HepG2 (cell line): ENCODE data around the gene ACAD11.

Experiments
- CREB1 ChIP-seq, 2 experiments: fragments of 450-650 bp in 1 of 2; IDR thresholded peaks; 2 replicates each; pipeline ENCODE4 v1.6.1; 2016 to 2017; ENCODE audit warnings: control low read depth in 1 of 2, mild to moderate bottlenecking in 1 of 2, missing compliant biosample characterization in 1 of 2, missing genetic modification characterization in 1 of 2
- ESRRA ChIP-seq: sonication (generic); formaldehyde crosslinking; IDR thresholded peaks from 2 replicates; pipeline ENCODE4 v1.5.1; 2020; ENCODE audit warnings: mild to moderate bottlenecking, low read depth, missing genetic modification reagents
- FOXK1 ChIP-seq: sonication (generic); formaldehyde crosslinking; IDR thresholded peaks from 2 replicates; pipeline ENCODE4 v1.4.0; 2020; ENCODE audit warnings: low read depth, missing genetic modification reagents, borderline replicate concordance
- MAFK ChIP-seq, 2 experiments: IDR thresholded peaks in 1 of 2; conservative IDR thresholded peaks in 1 of 2; 2 replicates each; pipeline ENCODE4 v1.6.1; 2011; ENCODE audit warnings: improper control_type of control experiment in 2 of 2, low read length in 2 of 2
- POLR2A ChIP-seq, 2 experiments: IDR thresholded peaks; 2 replicates each; pipeline ENCODE4 v1.6.1; 2011; ENCODE audit warnings: low read depth in 2 of 2, low read length in 2 of 2, mild to moderate bottlenecking in 1 of 2, moderate library complexity in 1 of 2; ENCODE audit not compliant: insufficient read depth in 1 of 2
- ZNF274 ChIP-seq: sonication (generic); formaldehyde crosslinking; IDR thresholded peaks from 2 replicates; pipeline ENCODE4 v1.5.1; 2020; ENCODE audit warnings: mild to moderate bottlenecking, missing genetic modification reagents
- ZNF296 ChIP-seq: sonication (generic); formaldehyde crosslinking; conservative IDR thresholded peaks from 2 replicates; pipeline ENCODE4 v1.5.0; 2020; ENCODE audit warnings: mild to moderate bottlenecking, missing genetic modification reagents
- ZNF629 ChIP-seq: sonication (generic); formaldehyde crosslinking; conservative IDR thresholded peaks from 2 replicates; pipeline ENCODE4 v1.5.0; 2020; ENCODE audit warnings: missing genetic modification reagents
- TF ChIP-seq, protein P1 (sequence below): sonication (generic); formaldehyde crosslinking; IDR thresholded peaks from 2 replicates; pipeline ENCODE4 v1.4.0; 2020; ENCODE audit warnings: missing genetic modification reagents
- TF ChIP-seq, protein P2 (sequence below): sonication (generic); formaldehyde crosslinking; IDR thresholded peaks from one replicate; pipeline ENCODE4 v1.5.1; 2020; ENCODE audit warnings: mild to moderate bottlenecking, missing genetic modification reagents; ENCODE audit errors: not compliant biosample characterization
- TF ChIP-seq, protein P3 (sequence below): IDR thresholded peaks from 2 replicates; pipeline ENCODE4 v1.6.1; 2016; ENCODE audit warnings: low read depth, borderline replicate concordance
- TF ChIP-seq, protein P4 (sequence below): sonication (generic); formaldehyde crosslinking; IDR thresholded peaks from 2 replicates; pipeline ENCODE4 v1.5.0; 2020; ENCODE audit warnings: mild to moderate bottlenecking, missing genetic modification reagents, moderate library complexity
- TF ChIP-seq, protein P5 (sequence below): sonication (generic); formaldehyde crosslinking; IDR thresholded peaks from 2 replicates; pipeline ENCODE4 v1.4.0; 2020; ENCODE audit warnings: mild to moderate bottlenecking, missing genetic modification reagents

DNA sequence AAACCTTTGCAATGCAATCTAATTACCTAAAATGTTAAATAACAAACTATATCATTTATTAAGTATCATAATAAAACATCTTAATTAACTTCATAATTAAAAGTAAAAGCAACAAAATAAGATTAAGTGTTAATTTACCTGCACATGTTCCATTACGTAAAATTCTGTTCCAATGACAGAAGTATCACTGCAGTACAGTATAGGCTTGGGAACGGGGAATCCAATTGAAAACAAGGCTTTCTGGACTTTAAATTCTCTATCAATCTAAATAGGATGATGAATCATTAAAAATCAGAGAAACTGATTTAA lies 17.1 kb downstream of the ACAD11 start:
- TF ChIP-seq, protein P1, sequence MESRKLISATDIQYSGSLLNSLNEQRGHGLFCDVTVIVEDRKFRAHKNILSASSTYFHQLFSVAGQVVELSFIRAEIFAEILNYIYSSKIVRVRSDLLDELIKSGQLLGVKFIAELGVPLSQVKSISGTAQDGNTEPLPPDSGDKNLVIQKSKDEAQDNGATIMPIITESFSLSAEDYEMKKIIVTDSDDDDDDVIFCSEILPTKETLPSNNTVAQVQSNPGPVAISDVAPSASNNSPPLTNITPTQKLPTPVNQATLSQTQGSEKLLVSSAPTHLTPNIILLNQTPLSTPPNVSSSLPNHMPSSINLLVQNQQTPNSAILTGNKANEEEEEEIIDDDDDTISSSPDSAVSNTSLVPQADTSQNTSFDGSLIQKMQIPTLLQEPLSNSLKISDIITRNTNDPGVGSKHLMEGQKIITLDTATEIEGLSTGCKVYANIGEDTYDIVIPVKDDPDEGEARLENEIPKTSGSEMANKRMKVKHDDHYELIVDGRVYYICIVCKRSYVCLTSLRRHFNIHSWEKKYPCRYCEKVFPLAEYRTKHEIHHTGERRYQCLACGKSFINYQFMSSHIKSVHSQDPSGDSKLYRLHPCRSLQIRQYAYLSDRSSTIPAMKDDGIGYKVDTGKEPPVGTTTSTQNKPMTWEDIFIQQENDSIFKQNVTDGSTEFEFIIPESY (CRISPR knock-in tag): no peak
- no peak for TF ChIP-seq FOXK1 (CRISPR knock-in tag)
- no peak for TF ChIP-seq ZNF629 (CRISPR knock-in tag)
- no peak for TF ChIP-seq ZNF296 (CRISPR knock-in tag)
- TF ChIP-seq ESRRA (CRISPR knock-in tag): no peak
- TF ChIP-seq POLR2A (IDR thresholded peaks at IDR 0.05; ENCODE audit: insufficient read depth in 1 of 2, low read depth in 2 of 2, low read length in 2 of 2): no peak
- TF ChIP-seq ZNF274 (CRISPR knock-in tag): no peak
- TF ChIP-seq, protein P2, sequence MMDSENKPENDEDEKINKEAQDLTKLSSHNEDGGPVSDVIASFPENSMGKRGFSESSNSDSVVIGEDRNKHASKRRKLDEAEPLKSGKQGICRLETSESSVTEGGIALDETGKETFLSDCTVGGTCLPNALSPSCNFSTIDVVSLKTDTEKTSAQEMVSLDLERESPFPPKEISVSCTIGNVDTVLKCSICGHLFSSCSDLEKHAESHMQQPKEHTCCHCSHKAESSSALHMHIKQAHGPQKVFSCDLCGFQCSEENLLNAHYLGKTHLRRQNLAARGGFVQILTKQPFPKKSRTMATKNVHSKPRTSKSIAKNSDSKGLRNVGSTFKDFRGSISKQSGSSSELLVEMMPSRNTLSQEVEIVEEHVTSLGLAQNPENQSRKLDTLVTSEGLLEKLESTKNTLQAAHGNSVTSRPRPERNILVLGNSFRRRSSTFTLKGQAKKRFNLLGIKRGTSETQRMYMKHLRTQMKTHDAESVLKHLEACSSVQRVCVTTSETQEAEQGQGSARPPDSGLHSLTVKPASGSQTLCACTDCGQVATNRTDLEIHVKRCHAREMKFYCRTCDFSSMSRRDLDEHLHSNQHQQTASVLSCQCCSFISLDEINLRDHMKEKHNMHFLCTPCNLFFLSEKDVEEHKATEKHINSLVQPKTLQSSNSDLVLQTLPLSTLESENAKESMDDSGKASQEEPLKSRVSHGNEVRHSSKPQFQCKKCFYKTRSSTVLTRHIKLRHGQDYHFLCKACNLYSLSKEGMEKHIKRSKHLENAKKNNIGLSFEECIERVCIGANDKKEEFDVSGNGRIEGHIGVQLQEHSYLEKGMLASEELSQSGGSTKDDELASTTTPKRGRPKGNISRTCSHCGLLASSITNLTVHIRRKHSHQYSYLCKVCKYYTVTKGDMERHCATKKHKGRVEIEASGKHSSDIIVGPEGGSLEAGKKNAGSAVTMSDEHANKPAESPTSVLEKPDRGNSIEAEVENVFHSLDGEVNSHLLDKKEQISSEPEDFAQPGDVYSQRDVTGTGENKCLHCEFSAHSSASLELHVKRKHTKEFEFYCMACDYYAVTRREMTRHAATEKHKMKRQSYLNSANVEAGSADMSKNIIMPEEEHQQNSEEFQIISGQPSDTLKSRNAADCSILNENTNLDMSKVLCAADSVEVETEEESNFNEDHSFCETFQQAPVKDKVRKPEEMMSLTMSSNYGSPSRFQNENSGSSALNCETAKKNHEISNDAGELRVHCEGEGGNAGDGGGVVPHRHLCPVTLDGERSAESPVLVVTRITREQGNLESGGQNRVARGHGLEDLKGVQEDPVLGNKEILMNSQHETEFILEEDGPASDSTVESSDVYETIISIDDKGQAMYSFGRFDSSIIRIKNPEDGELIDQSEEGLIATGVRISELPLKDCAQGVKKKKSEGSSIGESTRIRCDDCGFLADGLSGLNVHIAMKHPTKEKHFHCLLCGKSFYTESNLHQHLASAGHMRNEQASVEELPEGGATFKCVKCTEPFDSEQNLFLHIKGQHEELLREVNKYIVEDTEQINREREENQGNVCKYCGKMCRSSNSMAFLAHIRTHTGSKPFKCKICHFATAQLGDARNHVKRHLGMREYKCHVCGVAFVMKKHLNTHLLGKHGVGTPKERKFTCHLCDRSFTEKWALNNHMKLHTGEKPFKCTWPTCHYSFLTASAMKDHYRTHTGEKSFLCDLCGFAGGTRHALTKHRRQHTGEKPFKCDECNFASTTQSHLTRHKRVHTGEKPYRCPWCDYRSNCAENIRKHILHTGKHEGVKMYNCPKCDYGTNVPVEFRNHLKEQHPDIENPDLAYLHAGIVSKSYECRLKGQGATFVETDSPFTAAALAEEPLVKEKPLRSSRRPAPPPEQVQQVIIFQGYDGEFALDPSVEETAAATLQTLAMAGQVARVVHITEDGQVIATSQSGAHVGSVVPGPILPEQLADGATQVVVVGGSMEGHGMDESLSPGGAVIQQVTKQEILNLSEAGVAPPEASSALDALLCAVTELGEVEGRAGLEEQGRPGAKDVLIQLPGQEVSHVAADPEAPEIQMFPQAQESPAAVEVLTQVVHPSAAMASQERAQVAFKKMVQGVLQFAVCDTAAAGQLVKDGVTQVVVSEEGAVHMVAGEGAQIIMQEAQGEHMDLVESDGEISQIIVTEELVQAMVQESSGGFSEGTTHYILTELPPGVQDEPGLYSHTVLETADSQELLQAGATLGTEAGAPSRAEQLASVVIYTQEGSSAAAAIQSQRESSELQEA (CRISPR knock-in tag): no peak
- TF ChIP-seq, protein P3, sequence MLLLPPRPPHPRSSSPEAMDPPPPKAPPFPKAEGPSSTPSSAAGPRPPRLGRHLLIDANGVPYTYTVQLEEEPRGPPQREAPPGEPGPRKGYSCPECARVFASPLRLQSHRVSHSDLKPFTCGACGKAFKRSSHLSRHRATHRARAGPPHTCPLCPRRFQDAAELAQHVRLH (CRISPR knock-in tag): no peak
- TF ChIP-seq, protein P4, sequence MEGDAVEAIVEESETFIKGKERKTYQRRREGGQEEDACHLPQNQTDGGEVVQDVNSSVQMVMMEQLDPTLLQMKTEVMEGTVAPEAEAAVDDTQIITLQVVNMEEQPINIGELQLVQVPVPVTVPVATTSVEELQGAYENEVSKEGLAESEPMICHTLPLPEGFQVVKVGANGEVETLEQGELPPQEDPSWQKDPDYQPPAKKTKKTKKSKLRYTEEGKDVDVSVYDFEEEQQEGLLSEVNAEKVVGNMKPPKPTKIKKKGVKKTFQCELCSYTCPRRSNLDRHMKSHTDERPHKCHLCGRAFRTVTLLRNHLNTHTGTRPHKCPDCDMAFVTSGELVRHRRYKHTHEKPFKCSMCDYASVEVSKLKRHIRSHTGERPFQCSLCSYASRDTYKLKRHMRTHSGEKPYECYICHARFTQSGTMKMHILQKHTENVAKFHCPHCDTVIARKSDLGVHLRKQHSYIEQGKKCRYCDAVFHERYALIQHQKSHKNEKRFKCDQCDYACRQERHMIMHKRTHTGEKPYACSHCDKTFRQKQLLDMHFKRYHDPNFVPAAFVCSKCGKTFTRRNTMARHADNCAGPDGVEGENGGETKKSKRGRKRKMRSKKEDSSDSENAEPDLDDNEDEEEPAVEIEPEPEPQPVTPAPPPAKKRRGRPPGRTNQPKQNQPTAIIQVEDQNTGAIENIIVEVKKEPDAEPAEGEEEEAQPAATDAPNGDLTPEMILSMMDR (CRISPR knock-in tag): no peak
- TF ChIP-seq, protein P5, sequence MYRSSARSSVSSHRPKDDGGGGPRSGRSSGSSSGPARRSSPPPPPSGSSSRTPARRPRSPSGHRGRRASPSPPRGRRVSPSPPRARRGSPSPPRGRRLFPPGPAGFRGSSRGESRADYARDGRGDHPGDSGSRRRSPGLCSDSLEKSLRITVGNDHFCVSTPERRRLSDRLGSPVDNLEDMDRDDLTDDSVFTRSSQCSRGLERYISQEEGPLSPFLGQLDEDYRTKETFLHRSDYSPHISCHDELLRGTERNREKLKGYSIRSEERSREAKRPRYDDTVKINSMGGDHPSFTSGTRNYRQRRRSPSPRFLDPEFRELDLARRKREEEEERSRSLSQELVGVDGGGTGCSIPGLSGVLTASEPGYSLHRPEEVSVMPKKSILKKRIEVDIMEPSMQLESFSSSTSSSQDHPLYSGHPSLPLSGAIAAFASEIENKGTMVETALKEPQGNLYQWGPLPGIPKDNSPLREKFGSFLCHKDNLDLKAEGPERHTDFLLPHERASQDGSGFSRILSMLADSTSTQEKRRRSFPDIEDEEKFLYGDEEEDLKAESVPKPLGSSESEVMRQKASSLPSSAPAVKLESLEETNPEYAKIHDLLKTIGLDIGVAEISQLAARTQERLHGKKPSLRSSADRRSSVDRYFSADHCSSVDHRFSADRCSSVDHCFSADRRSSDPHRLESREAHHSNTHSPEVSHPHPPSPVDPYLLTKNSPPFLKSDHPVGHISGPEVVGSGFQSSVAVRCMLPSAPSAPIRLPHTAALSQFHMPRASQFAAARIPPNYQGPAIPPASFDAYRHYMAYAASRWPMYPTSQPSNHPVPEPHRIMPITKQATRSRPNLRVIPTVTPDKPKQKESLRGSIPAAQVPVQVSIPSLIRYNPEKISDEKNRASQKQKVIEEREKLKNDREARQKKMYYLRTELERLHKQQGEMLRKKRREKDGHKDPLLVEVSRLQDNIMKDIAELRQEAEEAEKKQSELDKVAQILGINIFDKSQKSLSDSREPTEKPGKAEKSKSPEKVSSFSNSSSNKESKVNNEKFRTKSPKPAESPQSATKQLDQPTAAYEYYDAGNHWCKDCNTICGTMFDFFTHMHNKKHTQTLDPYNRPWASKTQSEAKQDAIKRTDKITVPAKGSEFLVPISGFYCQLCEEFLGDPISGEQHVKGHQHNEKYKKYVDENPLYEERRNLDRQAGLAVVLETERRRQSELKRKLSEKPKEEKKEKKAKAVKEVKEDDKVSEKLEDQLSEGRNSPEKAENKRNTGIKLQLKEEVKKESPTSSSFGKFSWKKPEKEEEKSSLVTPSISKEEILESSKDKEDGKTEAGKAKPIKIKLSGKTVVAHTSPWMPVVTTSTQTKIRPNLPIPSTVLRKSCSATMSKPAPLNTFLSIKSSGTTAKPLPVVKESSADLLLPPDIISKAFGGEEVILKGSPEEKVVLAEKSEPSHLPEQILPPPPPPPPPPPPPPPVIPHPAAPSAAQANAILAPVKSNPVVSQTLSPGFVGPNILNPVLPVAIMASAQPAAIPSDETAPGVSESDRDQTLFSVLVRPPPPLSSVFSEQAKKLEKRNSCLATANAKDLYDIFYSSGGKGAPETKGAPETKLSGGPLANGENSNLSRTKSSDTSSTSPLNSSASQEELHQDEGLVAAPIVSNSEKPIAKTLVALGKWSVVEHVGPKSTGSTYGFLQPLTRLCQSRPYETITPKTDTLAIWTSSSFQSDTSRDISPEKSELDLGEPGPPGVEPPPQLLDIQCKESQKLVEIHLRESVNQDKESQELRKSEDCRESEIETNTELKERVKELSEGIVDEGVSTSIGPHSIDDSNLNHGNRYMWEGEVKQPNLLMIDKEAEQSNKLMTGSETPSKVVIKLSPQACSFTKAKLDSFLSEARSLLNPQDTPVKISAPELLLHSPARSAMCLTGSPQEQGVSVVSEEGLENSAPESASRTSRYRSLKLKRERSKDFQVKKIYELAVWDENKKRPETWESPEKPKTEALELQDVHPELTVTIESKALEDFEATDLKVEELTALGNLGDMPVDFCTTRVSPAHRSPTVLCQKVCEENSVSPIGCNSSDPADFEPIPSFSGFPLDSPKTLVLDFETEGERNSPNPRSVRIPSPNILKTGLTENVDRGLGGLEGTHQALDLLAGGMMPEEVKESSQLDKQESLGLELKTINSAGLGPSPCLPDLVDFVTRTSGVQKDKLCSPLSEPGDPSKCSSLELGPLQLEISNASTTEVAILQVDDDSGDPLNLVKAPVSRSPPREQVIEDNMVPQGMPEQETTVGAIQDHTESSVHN: no peak
- TF ChIP-seq CREB1 (IDR thresholded peaks at IDR 0.05): no peak
- no peak for TF ChIP-seq CREB1 (CRISPR knock-in tag; IDR thresholded peaks at IDR 0.05)
- no peak for TF ChIP-seq MAFK (conservative IDR thresholded peaks at IDR 0.05 in 1 of 2, IDR thresholded peaks at IDR 0.05 in 1 of 2; ENCODE audit: low read length in 2 of 2)
